Dermis blood vessel endothelial cell (primary cell): ENCODE data around the gene LPCAT2. TPM values are rescaled to one million over a fixed set of nuclear protein-coding genes. Genes with fewer than 3 reads are reported as not detected.

ENCODE experiments used
- DNase-seq: peaks from one replicate; pipeline ENCODE4 v3.0.0; 2010
- total RNA-seq: library from RNA; depleted of rRNA; stranded (reverse); fragments of >200 nt; gene quantifications from 2 replicates; pipeline ENCODE4 v1.2.3, GENCODE V29; 2014

Gene LPCAT2
- total RNA-seq, 1 donor from 2014 or later, result 37.6 TPM

GRCh38 chr16:55505333-55506015, 3.4 kb upstream of the LPCAT2 start:
- DNase-seq, result no peak

GRCh38 chr16:55506083-55506482, 2.8 kb upstream of the LPCAT2 start:
- DNase-seq, result no peak

- DNase-seq, result no peak
Observed at GRCh38 chr16:55506708-55507107, 2.2 kb upstream of the LPCAT2 start.

DNA sequence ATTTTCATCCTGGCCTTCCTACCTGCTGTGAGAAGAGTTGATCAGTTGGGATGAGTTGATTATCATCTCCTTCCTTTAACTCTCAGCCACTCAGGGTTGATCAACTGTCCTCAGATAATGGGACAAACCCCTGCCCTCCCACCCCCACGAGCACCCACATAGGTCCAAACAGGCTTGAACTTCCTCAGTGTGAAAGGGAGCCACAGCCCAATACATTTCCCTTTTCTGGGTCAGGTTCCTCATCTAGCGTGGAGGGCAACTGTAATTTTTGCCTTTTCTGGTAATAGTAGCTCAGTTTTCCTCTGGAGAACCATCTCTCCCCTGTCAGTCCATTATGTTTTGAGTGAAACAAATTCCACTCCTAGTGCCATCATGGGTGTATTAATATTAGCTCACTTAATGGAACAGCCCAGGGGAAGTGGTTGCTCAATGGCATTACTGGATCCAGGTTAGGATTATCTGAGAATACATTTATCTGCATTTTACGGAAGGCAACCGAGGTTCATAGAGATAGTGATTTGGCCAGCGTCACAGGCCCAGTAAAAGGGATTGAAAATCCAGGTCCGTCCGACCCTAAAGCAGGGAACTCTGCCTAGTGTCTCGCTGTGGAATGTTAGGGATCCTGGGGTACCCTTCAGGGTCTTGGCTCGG, 476 bp upstream of the LPCAT2 start:
- DNase-seq, result no peak

DNA sequence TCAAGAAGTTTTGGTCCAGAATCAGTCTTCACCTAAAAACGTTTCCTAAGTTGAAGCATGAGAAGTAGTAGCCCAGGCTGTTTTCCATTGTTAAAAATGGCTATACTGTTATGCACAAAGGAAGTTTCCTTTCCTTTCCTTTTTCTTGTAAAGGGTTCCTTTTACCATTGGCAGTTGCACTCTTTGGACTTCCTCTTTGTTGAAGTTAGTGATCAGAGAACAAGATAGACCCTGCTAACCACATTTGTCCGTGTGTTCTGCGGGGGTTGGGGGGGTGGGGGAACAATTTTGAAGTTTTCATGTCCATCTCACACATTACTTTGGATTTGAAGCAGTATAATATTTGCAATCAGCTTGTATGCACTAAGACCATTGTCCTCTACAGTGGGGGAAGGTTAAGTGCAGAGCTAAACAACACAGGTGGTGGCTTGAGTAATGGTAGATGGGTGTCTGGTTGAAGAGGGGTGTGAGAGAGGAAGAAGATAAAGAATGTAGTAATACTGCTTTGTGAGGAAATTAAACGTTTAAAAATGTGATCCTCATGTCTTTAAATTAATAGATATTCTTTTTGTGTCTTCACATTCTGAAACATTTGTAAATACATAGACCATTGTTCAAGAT, 1.4 kb downstream of the LPCAT2 start:
- DNase-seq, result peak; percentile 47

- DNase-seq, result no peak
Observed at GRCh38 chr16:55512941-55513340, 4.1 kb downstream of the LPCAT2 start.

DNA sequence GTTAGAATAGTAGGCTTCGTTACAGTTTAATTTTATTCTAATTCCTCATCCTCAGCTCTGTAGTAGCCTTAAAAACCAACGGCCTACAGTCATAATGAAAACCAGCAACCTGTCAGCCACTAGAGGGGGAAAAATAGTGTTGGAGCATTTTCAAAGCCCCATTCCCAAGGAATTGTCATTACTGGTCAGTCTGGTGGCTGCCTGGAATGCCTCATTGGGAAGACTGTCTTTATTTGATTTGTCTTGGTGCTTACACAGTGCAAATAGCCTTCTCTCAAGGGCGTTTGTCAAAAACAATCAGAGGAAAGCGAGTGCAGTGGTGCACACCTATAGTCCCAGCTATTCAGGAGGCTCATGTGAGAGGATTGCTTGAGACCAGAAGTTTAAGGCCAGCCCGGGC, 4.7 kb downstream of the LPCAT2 start:
- no peak for DNase-seq

DNA sequence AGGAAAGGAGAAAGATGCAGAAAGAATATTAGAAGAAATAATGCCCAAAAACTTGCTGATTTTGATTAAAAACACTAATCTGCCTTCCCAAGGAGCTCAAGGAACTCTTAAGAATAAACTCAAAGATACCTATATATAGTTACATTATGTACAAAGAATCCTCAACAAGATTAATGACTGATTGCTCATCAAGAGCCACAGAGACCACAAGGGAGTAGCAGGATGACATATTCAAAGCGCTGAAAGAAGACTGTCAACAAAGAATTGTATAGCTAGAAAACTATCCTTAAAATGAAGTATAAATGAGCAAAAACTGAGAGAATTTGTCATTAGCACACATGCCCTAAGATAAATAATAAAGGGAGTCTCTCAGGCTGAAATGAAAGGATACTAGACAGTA, 6.2 kb downstream of the LPCAT2 start:
- DNase-seq, result no peak

- DNase-seq, result no peak
Observed at GRCh38 chr16:55521792-55522191, 12.9 kb downstream of the LPCAT2 start.

DNA sequence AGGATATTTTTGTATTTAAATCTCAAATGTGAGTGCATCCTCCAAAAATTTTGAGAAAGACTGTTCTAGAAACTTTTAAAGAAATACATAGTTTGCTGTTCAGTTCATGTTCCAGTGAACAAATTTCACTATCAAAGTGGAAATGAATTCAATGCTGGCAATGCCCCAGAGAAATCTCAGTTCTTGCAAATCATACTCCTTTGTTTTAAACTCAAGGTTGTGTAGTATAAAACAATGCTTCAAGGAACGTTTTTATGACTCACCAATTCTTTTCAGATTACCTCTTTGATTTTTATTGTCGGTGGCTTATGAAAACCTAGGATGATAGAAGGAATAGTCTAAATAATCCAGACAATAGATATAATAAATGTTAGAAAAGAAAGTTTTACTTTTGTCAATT, 17.6 kb downstream of the LPCAT2 start:
- DNase-seq, result peak; percentile 88

DNA sequence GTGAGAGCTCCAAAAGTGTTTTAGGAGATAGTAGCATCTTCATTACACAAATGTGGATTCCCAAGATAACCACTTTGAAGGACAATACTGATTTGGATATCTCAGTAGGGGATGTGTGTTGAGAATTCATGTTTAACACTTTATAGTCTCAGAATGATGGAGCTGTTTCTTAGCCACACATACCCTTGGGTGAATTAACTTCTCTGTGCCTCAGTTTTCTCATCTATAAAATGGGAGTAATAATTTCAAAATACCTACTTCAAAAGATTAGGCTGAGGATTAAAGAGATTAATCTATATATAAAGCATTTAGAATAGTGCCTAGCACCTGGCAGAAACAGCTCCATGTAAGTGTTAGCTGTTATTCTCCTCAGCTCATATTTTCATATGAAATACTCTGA, 19.0 kb downstream of the LPCAT2 start:
- no peak for DNase-seq

GRCh38 chr16:55529018-55529417, 20.1 kb downstream of the LPCAT2 start:
- DNase-seq, result peak; percentile 83

GRCh38 chr16:55530316-55530856, 21.5 kb downstream of the LPCAT2 start:
- no peak for DNase-seq

DNA sequence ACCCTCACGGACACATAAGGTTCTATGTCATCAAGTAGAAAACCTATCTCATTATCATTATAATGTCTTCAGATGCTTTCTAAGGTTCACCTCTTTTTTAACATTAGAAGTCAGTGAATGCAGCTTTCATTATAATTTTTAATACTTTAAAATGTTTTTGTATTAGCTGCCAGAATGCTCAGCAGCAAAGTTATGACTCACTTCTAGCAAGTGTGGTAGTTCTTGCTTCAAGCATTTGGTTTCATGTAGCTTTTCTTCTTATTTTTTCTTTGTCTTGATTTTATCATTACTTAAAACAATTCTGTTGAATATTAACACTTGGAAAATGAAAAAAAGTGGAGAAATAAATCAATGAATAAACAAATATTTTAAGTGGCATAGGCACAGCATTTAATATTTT, 23.4 kb downstream of the LPCAT2 start:
- no peak for DNase-seq

GRCh38 chr16:55534756-55535155, 25.9 kb downstream of the LPCAT2 start:
- no peak for DNase-seq

DNA sequence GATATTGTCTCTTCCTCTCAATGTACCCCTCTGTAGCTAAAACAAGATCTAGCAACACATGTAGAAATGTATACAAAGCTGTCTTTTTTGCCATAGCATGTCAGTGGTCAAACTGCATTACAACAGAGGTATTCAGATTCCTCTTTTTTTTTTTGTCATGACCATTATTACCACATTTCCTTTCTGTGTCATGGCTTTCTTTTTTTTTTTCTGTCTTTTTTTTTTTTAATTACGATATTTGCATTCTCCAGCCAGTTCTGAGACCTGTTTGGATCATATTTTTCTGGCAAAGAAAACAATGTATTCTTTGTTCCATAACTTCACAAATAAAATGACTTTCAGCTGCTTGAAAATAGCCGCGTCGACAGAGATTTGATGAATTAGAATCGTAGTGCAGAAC, 30.2 kb downstream of the LPCAT2 start:
- DNase-seq, result no peak

- DNase-seq, result no peak
Observed at GRCh38 chr16:55539488-55539887, 30.6 kb downstream of the LPCAT2 start.

GRCh38 chr16:55540221-55540620, 31.3 kb downstream of the LPCAT2 start:
- DNase-seq, result no peak

DNA sequence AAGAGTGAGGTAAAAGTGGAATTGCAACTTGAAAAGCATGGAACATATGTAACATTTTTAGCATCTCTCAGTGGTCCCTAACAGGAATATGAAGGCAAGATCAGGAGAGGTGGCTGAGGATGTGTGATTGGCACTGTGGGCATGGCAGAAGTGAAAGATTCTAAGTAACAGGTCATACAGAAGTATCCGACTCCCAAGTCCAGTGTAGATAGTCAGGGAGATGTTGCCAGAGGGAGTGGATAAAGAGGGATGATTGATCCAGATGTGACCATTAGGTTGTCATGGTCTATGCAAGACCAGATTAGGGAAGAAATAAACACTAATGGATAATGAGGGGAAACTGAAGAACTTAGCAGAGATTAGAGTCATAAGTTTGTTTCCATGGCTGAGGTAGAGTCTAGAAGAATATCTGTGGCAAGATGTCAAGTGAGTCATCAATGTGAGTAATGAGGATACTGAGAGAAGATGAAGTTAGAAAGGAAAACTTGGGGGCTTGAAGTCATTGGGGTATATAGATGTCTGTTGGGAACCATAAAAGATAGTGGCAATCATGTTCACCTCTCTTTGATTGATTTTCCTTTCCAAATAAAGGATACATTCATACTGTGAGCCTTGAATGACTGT, 33.7 kb downstream of the LPCAT2 start:
- peak; percentile 58 for DNase-seq

DNA sequence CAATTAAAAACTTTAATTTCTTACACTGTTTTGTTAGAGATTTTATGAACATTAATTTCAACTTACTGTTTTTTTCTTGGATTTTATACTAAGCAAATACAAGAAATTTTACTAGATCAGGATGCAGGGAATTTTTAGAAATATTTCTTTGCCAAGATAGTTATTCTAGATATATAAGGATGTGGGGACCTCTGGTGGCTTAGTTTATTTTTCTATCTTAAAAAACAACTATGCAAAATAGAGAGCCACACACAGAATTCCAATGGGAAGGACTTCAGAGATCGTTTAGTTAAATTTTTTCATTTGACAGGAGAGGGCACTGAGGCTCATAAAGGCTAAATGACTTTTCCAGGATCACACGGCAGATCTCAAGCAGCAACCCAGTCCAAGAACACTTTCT, 34.6 kb downstream of the LPCAT2 start:
- DNase-seq, result peak; percentile 55

DNA sequence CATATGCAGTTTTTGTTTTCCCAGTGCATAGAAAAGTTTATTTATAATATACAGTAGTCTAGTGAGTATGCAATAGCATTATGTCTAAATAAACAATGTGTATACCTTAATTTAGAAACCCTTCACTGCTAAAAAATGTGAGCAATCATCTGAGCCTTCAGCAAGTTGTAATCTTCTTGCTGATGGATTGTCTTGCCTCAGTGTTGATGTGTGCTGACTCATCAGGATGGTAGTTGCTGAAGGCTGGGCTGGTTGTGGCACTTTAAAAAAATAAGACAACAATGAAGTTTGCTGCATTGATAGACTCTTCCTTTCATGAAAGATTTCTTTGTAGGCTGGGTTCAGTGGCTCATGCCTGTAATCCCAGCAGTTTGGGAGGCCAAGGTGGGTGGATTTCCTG, 43.7 kb downstream of the LPCAT2 start:
- peak; percentile 68 for DNase-seq

GRCh38 chr16:55555436-55555835, 46.6 kb downstream of the LPCAT2 start:
- DNase-seq, result no peak

DNA sequence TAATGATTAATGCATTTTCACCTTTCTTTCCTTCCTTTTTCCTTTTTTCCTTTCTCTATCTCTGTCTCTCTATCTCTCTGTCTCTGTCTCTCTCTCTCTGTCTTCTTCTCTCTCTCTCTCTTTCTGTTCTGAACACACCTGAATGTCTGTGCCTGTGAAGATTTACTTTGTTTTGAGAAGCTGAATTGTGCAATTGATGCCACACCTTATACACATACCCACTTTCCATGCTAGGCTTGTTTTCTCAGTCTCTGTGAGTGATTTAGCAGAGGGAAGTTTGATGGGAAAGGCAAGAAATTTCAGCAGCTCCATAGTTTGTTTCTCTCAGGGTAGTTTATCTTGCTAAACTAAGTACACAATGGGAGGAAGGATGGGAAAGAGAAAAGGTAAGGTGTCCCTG, 48.3 kb downstream of the LPCAT2 start:
- DNase-seq, result no peak
